ENCODE results near the gene CFAP221.

- TF ChIP-seq POLR2AphosphoS5 (IDR thresholded peaks at IDR 0.05; ENCODE audit: low read depth) (no peak), CTCF (conservative IDR thresholded peaks at IDR 0.05; ENCODE audit: low read depth in 2 of 2) (no peak), REST (IDR thresholded peaks at IDR 0.05; ENCODE audit: unreplicated experiment) (no peak), EZH2 (IDR thresholded peaks at IDR 0.05; ENCODE audit: low read depth, unreplicated experiment) (no peak), EZH2phosphoT487 (IDR thresholded peaks at IDR 0.05; ENCODE audit: unreplicated experiment) (no peak), CREB1 (CRISPR knock-in tag; IDR thresholded peaks at IDR 0.05; ENCODE audit: low read depth) (no peak), STAT1 (IDR thresholded peaks at IDR 0.05; ENCODE audit: unreplicated experiment) (no peak), ZNF114 (CRISPR knock-in tag; IDR thresholded peaks at IDR 0.05) (no peak), JUNB (IDR thresholded peaks at IDR 0.05; ENCODE audit: unreplicated experiment) (no peak)
- TF ChIP-seq, protein P1, sequence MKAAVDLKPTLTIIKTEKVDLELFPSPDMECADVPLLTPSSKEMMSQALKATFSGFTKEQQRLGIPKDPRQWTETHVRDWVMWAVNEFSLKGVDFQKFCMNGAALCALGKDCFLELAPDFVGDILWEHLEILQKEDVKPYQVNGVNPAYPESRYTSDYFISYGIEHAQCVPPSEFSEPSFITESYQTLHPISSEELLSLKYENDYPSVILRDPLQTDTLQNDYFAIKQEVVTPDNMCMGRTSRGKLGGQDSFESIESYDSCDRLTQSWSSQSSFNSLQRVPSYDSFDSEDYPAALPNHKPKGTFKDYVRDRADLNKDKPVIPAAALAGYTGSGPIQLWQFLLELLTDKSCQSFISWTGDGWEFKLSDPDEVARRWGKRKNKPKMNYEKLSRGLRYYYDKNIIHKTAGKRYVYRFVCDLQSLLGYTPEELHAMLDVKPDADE (IDR thresholded peaks at IDR 0.05) = no peak
These were observed 31.2 kb downstream of the CFAP221 start for GRCh38 chr2:119575439-119575838.

Data from GM23338 (cell line).